ENCODE measurements around the gene GPBAR1. TPM values are rescaled to one million over a fixed set of nuclear protein-coding genes. Genes with fewer than 3 reads are reported as not detected.

Gene GPBAR1
- total RNA-seq, 2 experiments from 2014 or later: 1.6 to 1.8 TPM

DNA sequence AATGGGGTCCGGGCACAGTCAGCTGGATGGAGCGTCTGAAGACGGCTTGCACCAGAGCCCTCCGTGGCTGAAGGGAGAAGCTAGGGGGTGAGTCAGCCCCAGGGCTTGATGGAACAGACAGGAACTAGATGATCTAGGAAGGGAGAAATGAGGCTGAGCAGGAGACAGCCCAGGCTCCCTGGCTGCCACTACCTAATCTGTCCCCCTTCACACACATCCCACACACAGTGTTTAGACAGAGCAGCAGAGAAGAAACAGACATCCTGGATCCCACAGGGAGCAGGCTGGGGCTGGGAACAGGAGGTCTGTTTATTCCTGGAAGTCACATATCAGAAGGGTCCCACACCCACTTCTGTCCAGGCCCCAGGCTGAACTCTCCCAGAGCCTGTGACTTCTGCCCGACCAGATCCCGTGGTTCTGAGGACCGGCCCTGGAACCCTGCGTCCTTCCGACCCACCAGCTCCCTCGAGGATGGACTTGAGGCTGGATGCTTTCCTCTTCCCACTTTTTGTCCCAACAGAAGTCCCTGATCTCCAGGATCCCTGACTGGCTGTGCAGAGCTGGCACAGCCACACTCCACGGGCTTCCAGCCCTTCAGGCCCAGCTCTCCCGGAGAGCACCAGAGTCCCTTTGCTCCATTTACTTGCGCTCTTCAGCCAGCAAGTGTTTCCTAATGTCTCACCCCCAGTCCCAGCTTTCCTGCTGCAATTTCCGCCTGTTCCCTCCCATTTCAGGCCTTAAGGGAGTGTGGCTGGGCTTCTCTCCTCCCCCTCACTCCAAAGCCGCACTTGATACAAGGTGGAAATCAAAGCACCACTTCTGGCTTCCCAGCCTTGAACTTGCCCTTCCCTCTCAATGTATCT, 1.5 kb upstream of the GPBAR1 start:
- H3K27ac ChIP-seq (ENCODE audit: low read depth in 1 of 2, low read length in 2 of 2): no peak overlapping the region
- peaks cover 33% of the 10 kb centered on the region for H3K36me3 ChIP-seq (ENCODE audit: insufficient read depth, low read length)
- no peaks in the 10 kb centered on the region for H3K9me3 ChIP-seq (ENCODE audit: control insufficient read depth in 1 of 2, insufficient read depth in 1 of 2, low read length in 2 of 2)
- DNase-seq (peak in 2 of 14 experiments; percentile 42 to 52), ATAC-seq (ENCODE audit: poor library complexity) (no peak)
- Mint-ChIP-seq H3K36me3 (ENCODE audit: low read depth) (peaks cover 42% of the 10 kb centered on the region), H3K27ac (peak overlapping the region; percentile 71), H3K4me3 (no peak overlapping the region), H3K9me3 (no peaks in the 10 kb centered on the region), H3K4me1 (ENCODE audit: low read depth) (peaks cover 22% of the 10 kb centered on the region), H3K27me3 (no peaks in the 10 kb centered on the region)
- ChIA-PET CTCF (interaction anchor here (1.5 kb wide), 1 partner anchor 11 kb away, joined by 3 read pairs; the partner anchor contains the start of genes AAMP and PNKD), POLR2A (interaction anchor here (0.6 to 2.2 kb wide), 2 partner anchors 11 to 27 kb away, joined by 3 to 9 read pairs; partner anchors contain the start of genes AAMP and PNKD)
- peaks cover 22% of the 10 kb centered on the region for H3K4me1 ChIP-seq (ENCODE audit: insufficient read depth, low read length)
- no peaks in the 10 kb centered on the region for H3K27me3 ChIP-seq (ENCODE audit: control insufficient read depth in 1 of 2, insufficient read depth in 2 of 2, low read length in 2 of 2)
- no peak for TF ChIP-seq CTCF (IDR thresholded peaks at IDR 0.05)
- no peak overlapping the region for H3K4me3 ChIP-seq (ENCODE audit: low read length)
- intact Hi-C loops (cut with DNase I, micrococcal nuclease): loop anchor here in 1 of 2 experiments (5.0 kb wide), 2 partner anchors 42 to 92 kb away; partner anchors contain the start of genes ARPC2 and CXCR1

DNA sequence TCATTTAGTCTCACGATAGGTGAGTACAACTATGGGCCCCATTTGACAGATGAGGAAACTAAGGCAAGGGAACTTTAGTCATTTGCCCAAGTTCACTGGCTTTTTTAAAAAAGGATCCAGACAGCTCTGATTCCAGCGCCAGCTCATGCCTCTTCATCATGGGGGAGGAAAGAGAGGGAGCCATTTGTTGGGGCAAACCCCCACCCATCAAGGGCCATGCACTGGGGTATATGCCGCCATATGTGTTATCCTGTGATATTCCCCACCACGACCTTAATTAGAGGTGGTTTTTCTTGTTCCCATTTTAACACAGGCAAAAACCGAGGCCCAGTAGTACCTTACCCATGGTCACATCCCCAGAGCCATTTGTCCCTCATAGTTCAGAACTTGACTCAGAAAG, 649 bp upstream of the GPBAR1 start:
- no peaks in the 10 kb centered on the region for H3K27me3 ChIP-seq (ENCODE audit: control insufficient read depth in 1 of 2, insufficient read depth in 2 of 2, low read length in 2 of 2)
- Mint-ChIP-seq H3K4me1 (ENCODE audit: low read depth) (peaks cover 22% of the 10 kb centered on the region), H3K36me3 (ENCODE audit: low read depth) (peaks cover 37% of the 10 kb centered on the region), H3K4me3 (no peak overlapping the region), H3K27ac (peak overlapping the region; percentile 71), H3K9me3 (no peaks in the 10 kb centered on the region), H3K27me3 (no peaks in the 10 kb centered on the region)
- POLR2A ChIA-PET: interaction anchor here (0.6 to 2.2 kb wide), 2 partner anchors 10 to 26 kb away, joined by 3 to 9 read pairs; partner anchors contain the start of genes AAMP and PNKD
- intact Hi-C loops (cut with DNase I, micrococcal nuclease): no loop called here
- no peak overlapping the region for H3K4me3 ChIP-seq (ENCODE audit: low read length)
- no peaks in the 10 kb centered on the region for H3K9me3 ChIP-seq (ENCODE audit: control insufficient read depth in 1 of 2, insufficient read depth in 1 of 2, low read length in 2 of 2)
- CTCF ChIA-PET: no interaction called here
- H3K4me1 ChIP-seq (ENCODE audit: insufficient read depth, low read length): peaks cover 27% of the 10 kb centered on the region
- DNase-seq (no peak), ATAC-seq (ENCODE audit: poor library complexity) (no peak)
- no peak overlapping the region for H3K27ac ChIP-seq (ENCODE audit: low read depth in 1 of 2, low read length in 2 of 2)
- H3K36me3 ChIP-seq (ENCODE audit: insufficient read depth, low read length): peaks cover 33% of the 10 kb centered on the region
- TF ChIP-seq CTCF (IDR thresholded peaks at IDR 0.05): no peak

GRCh38 chr2:218261423-218262236, 815 bp downstream of the GPBAR1 start:
- Mint-ChIP-seq H3K27me3 (no peaks in the 10 kb centered on the region), H3K4me3 (no peak overlapping the region), H3K27ac (no peak overlapping the region), H3K4me1 (ENCODE audit: low read depth) (peaks cover 14% of the 10 kb centered on the region), H3K9me3 (no peaks in the 10 kb centered on the region), H3K36me3 (ENCODE audit: low read depth) (peaks cover 35% of the 10 kb centered on the region)
- CTCF ChIA-PET: no interaction called here
- H3K27me3 ChIP-seq (ENCODE audit: control insufficient read depth in 1 of 2, insufficient read depth in 2 of 2, low read length in 2 of 2): no peaks in the 10 kb centered on the region
- peaks cover 38% of the 10 kb centered on the region for H3K4me1 ChIP-seq (ENCODE audit: insufficient read depth, low read length)
- intact Hi-C loops (cut with DNase I, micrococcal nuclease): no loop called here
- H3K27ac ChIP-seq (ENCODE audit: low read depth in 1 of 2, low read length in 2 of 2): no peak overlapping the region
- DNase-seq (no peak), ATAC-seq (ENCODE audit: poor library complexity) (no peak)
- TF ChIP-seq CTCF (IDR thresholded peaks at IDR 0.05): no peak
- POLR2A ChIA-PET: interaction anchor here (0.6 to 1.6 kb wide), 3 partner anchors 8 to 36 kb away, joined by 3 to 6 read pairs (median 5); partner anchors contain the start of genes AAMP and PNKD
- H3K4me3 ChIP-seq (ENCODE audit: low read length): no peak overlapping the region
- H3K36me3 ChIP-seq (ENCODE audit: insufficient read depth, low read length): peaks cover 38% of the 10 kb centered on the region
- H3K9me3 ChIP-seq (ENCODE audit: control insufficient read depth in 1 of 2, insufficient read depth in 1 of 2, low read length in 2 of 2): no peaks in the 10 kb centered on the region

Data from CD4-positive, alpha-beta T cell (primary cell).